ENCODE measurements around the gene ARPC5. TPM values are rescaled to one million over a fixed set of nuclear protein-coding genes. Genes with fewer than 3 reads are reported as not detected.

ARPC5 gene
- total and polyA plus RNA-seq, 2 donors from 2014 or later: 75.9 to 107 TPM

GRCh38 chr1:183655562-183656075 lies 20.0 kb upstream of the ARPC5 start:
- Histone ChIP-seq H3K4me3 (ENCODE audit: low read length in 3 of 3) (no peak overlapping the region), H3K36me3 (ENCODE audit: control insufficient read depth in 2 of 3, insufficient read depth in 3 of 3, low read length in 3 of 3) (no peaks in the 10 kb centered on the region), H3K27me3 (ENCODE audit: control insufficient read depth, insufficient read depth, low read length) (no peaks in the 10 kb centered on the region), H3K9ac (ENCODE audit: low read length in 3 of 3) (no peak overlapping the region), H3K27ac (ENCODE audit: low read depth in 2 of 2, low read length in 2 of 2) (no peak overlapping the region), H3K9me3 (ENCODE audit: control insufficient read depth in 2 of 3, insufficient read depth in 1 of 3, low read length in 3 of 3) (no peaks in the 10 kb centered on the region), H3K4me1 (ENCODE audit: control insufficient read depth in 2 of 3, insufficient read depth in 2 of 3, low read depth in 1 of 3, low read length in 3 of 3) (no peaks in the 10 kb centered on the region)
- TF ChIP-seq CTCF (IDR thresholded peaks at IDR 0.05; ENCODE audit: borderline replicate concordance, extremely low read depth, insufficient read depth): peak; percentile 91
- intact Hi-C loops (cut with DNase I): loop anchor here (5.0 kb wide), 1 partner anchor 257 kb away; no protein-coding TSS in a partner anchor
- peak; percentile 82 to 94 (median 85) for DNase-seq
- FAIRE-seq: peak; percentile 76

GRCh38 chr1:183654706-183655105 lies 19.1 kb upstream of the ARPC5 start:
- intact Hi-C loops (cut with DNase I): loop anchor here (5.0 kb wide), 1 partner anchor 258 kb away; no protein-coding TSS in a partner anchor
- Histone ChIP-seq H3K4me1 (ENCODE audit: control insufficient read depth in 2 of 3, insufficient read depth in 2 of 3, low read depth in 1 of 3, low read length in 3 of 3) (no peaks in the 10 kb centered on the region), H3K4me3 (ENCODE audit: low read length in 3 of 3) (no peak overlapping the region), H3K9ac (ENCODE audit: low read length in 3 of 3) (no peak overlapping the region), H3K27me3 (ENCODE audit: control insufficient read depth, insufficient read depth, low read length) (no peaks in the 10 kb centered on the region), H3K9me3 (ENCODE audit: control insufficient read depth in 2 of 3, insufficient read depth in 1 of 3, low read length in 3 of 3) (no peaks in the 10 kb centered on the region), H3K27ac (ENCODE audit: low read depth in 2 of 2, low read length in 2 of 2) (no peak overlapping the region), H3K36me3 (ENCODE audit: control insufficient read depth in 2 of 3, insufficient read depth in 3 of 3, low read length in 3 of 3) (no peaks in the 10 kb centered on the region)
- FAIRE-seq: no peak
- DNase-seq: no peak
- TF ChIP-seq CTCF (IDR thresholded peaks at IDR 0.05; ENCODE audit: borderline replicate concordance, extremely low read depth, insufficient read depth): no peak

GRCh38 chr1:183653876-183654451 lies 18.4 kb upstream of the ARPC5 start:
- intact Hi-C loops (cut with DNase I): no loop called here

More at GRCh38 chr1:183653876-183654451, 18.4 kb upstream of the ARPC5 start:
- H3K9me3 ChIP-seq (ENCODE audit: control insufficient read depth in 2 of 3, insufficient read depth in 1 of 3, low read length in 3 of 3): no peaks in the 10 kb centered on the region
- H3K4me1 ChIP-seq (ENCODE audit: control insufficient read depth in 2 of 3, insufficient read depth in 2 of 3, low read depth in 1 of 3, low read length in 3 of 3): no peaks in the 10 kb centered on the region
- no peak for DNase-seq
- no peaks in the 10 kb centered on the region for H3K27me3 ChIP-seq (ENCODE audit: control insufficient read depth, insufficient read depth, low read length)
- no peak for FAIRE-seq
- no peaks in the 10 kb centered on the region for H3K36me3 ChIP-seq (ENCODE audit: control insufficient read depth in 2 of 3, insufficient read depth in 3 of 3, low read length in 3 of 3)
- no peak overlapping the region for H3K9ac ChIP-seq (ENCODE audit: low read length in 3 of 3)
- no peak overlapping the region for H3K4me3 ChIP-seq (ENCODE audit: low read length in 3 of 3)
- TF ChIP-seq CTCF (IDR thresholded peaks at IDR 0.05; ENCODE audit: borderline replicate concordance, extremely low read depth, insufficient read depth): no peak
- H3K27ac ChIP-seq (ENCODE audit: low read depth in 2 of 2, low read length in 2 of 2): no peak overlapping the region
